B cell (primary cell): ENCODE data around the gene PRKAG2. TPM values are rescaled to one million over a fixed set of nuclear protein-coding genes. Genes with fewer than 3 reads are reported as not detected.

Source experiments
- ATAC-seq: fragments of 200-7000 bp; cut with Tn5 transposase; one replicate; pipeline ENCODE4 v1.10.0; 2021; ENCODE audit warnings: low read depth, mild to moderate bottlenecking, moderate number of reproducible peaks, moderate library complexity
- CTCF ChIA-PET: fragments of 350-600 bp; sonication (Branson Sonifier 250); formaldehyde crosslinking; loops from one replicate; lab custom pipeline; 2021; ENCODE audit warnings: antibody characterized with exemption, inconsistent platforms; lab: Charles Lee
- POLR2A ChIA-PET: fragments of 350-600 bp; sonication (Branson Sonifier 250); formaldehyde crosslinking; loops from one replicate; lab custom pipeline; 2021; ENCODE audit warnings: antibody characterized with exemption; lab: Charles Lee
- DNase-seq: peaks from one replicate; pipeline ENCODE4 v3.0.0; 2013
- H2AFZ ChIP-seq: 2 replicates; pipeline ENCODE4 v1.6.1; 2012; ENCODE audit warnings: mild to moderate bottlenecking, low read depth, low read length; ENCODE audit not compliant: insufficient read depth, poor library complexity, severe bottlenecking
- H3K27ac ChIP-seq, 2 donors: 1 replicate in 1 of 2; 2 replicates in 1 of 2; pipeline ENCODE4 v1.5.1; 2012 to 2013; ENCODE audit warnings: low read length in 2 of 2, mild to moderate bottlenecking in 2 of 2, moderate library complexity in 1 of 2
- H3K27me3 ChIP-seq, 4 experiments: fragments of 200-600 bp in 1 of 4; sonication (generic) in 1 of 4; replicated peaks in 1 of 4; 1 replicate in 2 of 4; 2 replicates in 2 of 4; pipeline versions ENCODE4 v1.6.1 to v1.7.0; 2013 to 2016; ENCODE audit warnings: low read length in 3 of 4, mild to moderate bottlenecking in 2 of 4, mixed read lengths in 1 of 4, moderate library complexity in 1 of 4; ENCODE audit not compliant: insufficient read depth in 4 of 4, control insufficient read depth in 3 of 4; ENCODE audit errors: control extremely low read depth in 1 of 4
- H3K36me3 ChIP-seq, 2 experiments: replicated peaks in 1 of 2; 1 replicate in 1 of 2; 2 replicates in 1 of 2; pipeline versions ENCODE4 v1.6.1 to v1.7.1; 2013; ENCODE audit warnings: low read length in 1 of 2; ENCODE audit not compliant: insufficient read depth in 2 of 2, control insufficient read depth in 1 of 2; ENCODE audit errors: control extremely low read depth in 1 of 2, extremely low read depth in 1 of 2
- H3K4me1 ChIP-seq, 2 donors: fragments of 200-600 bp in 1 of 2; sonication (generic) in 1 of 2; 1 replicate in 1 of 2; 2 replicates in 1 of 2; pipeline versions ENCODE4 v1.5.1 to v1.6.1; 2013 to 2017; ENCODE audit warnings: low read length in 2 of 2; ENCODE audit not compliant: control insufficient read depth in 2 of 2, insufficient read depth in 2 of 2
- H3K4me2 ChIP-seq: replicated peaks from 2 replicates; pipeline ENCODE3; 2012; ENCODE audit warnings: mild to moderate bottlenecking, low read depth, low read length; ENCODE audit not compliant: poor library complexity, severe bottlenecking
- H3K4me3 ChIP-seq, 5 experiments: fragments of 200-600 bp in 1 of 5; sonication (generic) in 1 of 5; 1 replicate in 3 of 5; 2 replicates in 2 of 5; pipeline versions ENCODE4 v1.5.1 to v1.7.0; 2011 to 2016; ENCODE audit warnings: low read length in 4 of 5, mild to moderate bottlenecking in 4 of 5, low read depth in 2 of 5, control low read depth in 1 of 5, moderate library complexity in 1 of 5; ENCODE audit not compliant: insufficient read depth in 1 of 5; ENCODE audit errors: control extremely low read depth in 1 of 5, extremely low read depth in 1 of 5
- H3K79me2 ChIP-seq: fragments of 200-600 bp; sonication (generic); one replicate; pipeline ENCODE4 v1.6.0; 2016; ENCODE audit warnings: low read length; ENCODE audit not compliant: control insufficient read depth, insufficient read depth
- H3K9ac ChIP-seq: fragments of 200-600 bp; sonication (generic); 2 replicates; pipeline ENCODE4 v1.6.1; 2017; ENCODE audit warnings: mild to moderate bottlenecking, low read length, moderate library complexity
- H3K9me3 ChIP-seq, 3 donors: one replicate each; pipeline versions ENCODE4 v1.6.1 to v1.7.1; 2013; ENCODE audit warnings: low read length in 2 of 3; ENCODE audit not compliant: control insufficient read depth in 2 of 3, insufficient read depth in 1 of 3; ENCODE audit errors: control extremely low read depth in 1 of 3
- H4K20me1 ChIP-seq: 2 replicates; pipeline ENCODE4 v1.6.0; 2012; ENCODE audit warnings: mild to moderate bottlenecking, low read length; ENCODE audit not compliant: insufficient read depth, control insufficient read depth, poor library complexity, severe bottlenecking
- H3K27ac Mint-ChIP-seq: one replicate; pipeline ENCODE4 v1.8.0; 2021; ENCODE audit warnings: mixed read lengths
- H3K27me3 Mint-ChIP-seq: one replicate; pipeline ENCODE4 v1.8.0; 2021; ENCODE audit warnings: mixed read lengths
- H3K4me1 Mint-ChIP-seq: one replicate; pipeline ENCODE4 v1.8.0; 2021; ENCODE audit warnings: mixed read lengths
- H3K4me3 Mint-ChIP-seq: one replicate; pipeline ENCODE4 v1.8.0; 2021; ENCODE audit warnings: mixed read lengths
- H3K9me3 Mint-ChIP-seq: one replicate; pipeline ENCODE4 v1.8.0; 2022; ENCODE audit warnings: mixed read lengths; ENCODE audit not compliant: insufficient read depth
- CTCF ChIP-seq: fragments of 200-600 bp; IDR thresholded peaks from one replicate; pipeline ENCODE4 v1.8.0; 2022; ENCODE audit warnings: antibody characterized with exemption, mild to moderate bottlenecking
- EZH2 ChIP-seq: IDR thresholded peaks from 2 replicates; pipeline ENCODE4 v1.6.1; 2012; ENCODE audit warnings: borderline replicate concordance, low read depth, mild to moderate bottlenecking, moderate library complexity, low read length; ENCODE audit not compliant: insufficient read depth, poor library complexity, severe bottlenecking
- WGBS: methylation state at CpG from one replicate; pipeline ENCODE4 v1.1.5; 2013; ENCODE audit warnings: missing lambda C conversion rate; ENCODE audit not compliant: insufficient coverage; 5-methylcytosine and 5-hydroxymethylcytosine counted together
- intact Hi-C: fragments of 100-400 bp; cut with micrococcal nuclease; formaldehyde crosslinking; loops from one replicate; pipeline ENCODE4 v1.10.0; 2022
- polyA plus RNA-seq: library from polyadenylated mRNA; depleted of rRNA; stranded (reverse); fragments of >200 nt; gene quantifications from 2 replicates; pipeline ENCODE4 v1.2.3, GENCODE V29; 2012
- small RNA-seq: library from RNA; depleted of rRNA; stranded (forward); fragments of <200 nt; gene quantifications from one replicate; pipeline ENCODE3, GENCODE V24; 2012; ENCODE audit warnings: low replicate concordance, low read depth; ENCODE audit not compliant: insufficient read length
- total RNA-seq, 2 donors: library from RNA; stranded (reverse); fragments of 120-200 nt in 1 of 2; gene quantifications; 1 replicate in 1 of 2; 2 replicates in 1 of 2; pipeline versions ENCODE4 v1.2.3 to v1.2.4, GENCODE V29; 2013 to 2022

PRKAG2 gene
- total and polyA plus RNA-seq, 2 donors (not counting 1 experiment from before 2014, with no cell fraction given): 22.1 to 56.3 TPM

GRCh38 chr7:151506901-151507382 lies 370.0 kb downstream of the PRKAG2 start:
- intact Hi-C loops: no loop called here
- CTCF ChIA-PET: no interaction called here
- ATAC-seq: no peak

More at GRCh38 chr7:151506901-151507382, 370.0 kb downstream of the PRKAG2 start:
- peaks cover 91% of the 10 kb centered on the region for H4K20me1 ChIP-seq
- no peak overlapping the region for H3K27ac Mint-ChIP-seq
- H3K27me3 ChIP-seq: no peaks in the 10 kb centered on the region
- H3K4me1 Mint-ChIP-seq: peaks cover 44% of the 10 kb centered on the region
- TF ChIP-seq EZH2 (no peak), CTCF (no peak)
- no peaks in the 10 kb centered on the region for H3K9me3 Mint-ChIP-seq
- no peak overlapping the region for H3K9ac ChIP-seq
- H3K9me3 ChIP-seq: no peaks in the 10 kb centered on the region
- POLR2A ChIA-PET: no interaction called here
- no peak overlapping the region for H3K4me3 ChIP-seq
- no peaks in the 10 kb centered on the region for H3K4me1 ChIP-seq
- H3K27me3 Mint-ChIP-seq: no peaks in the 10 kb centered on the region
- no peak overlapping the region for H3K27ac ChIP-seq
- no peak for DNase-seq
- H3K36me3 ChIP-seq: no peaks in the 10 kb centered on the region
- H3K4me2 ChIP-seq: no peak overlapping the region
- H3K79me2 ChIP-seq: peaks cover 100% of the 10 kb centered on the region
- 54% methylated on average over 2 of the region's 5 CpGs for WGBS
- no peak overlapping the region for H2AFZ ChIP-seq
- H3K4me3 Mint-ChIP-seq: no peak overlapping the region

Small RNA genes within 50 kb of the gene (small RNA-seq; reads per million reads assigned to genes)
- gene RF00019: not detected
- not detected for gene RNU6-604P

Other genes starting within 250 kb of the PRKAG2 start
- gene GALNTL5, start 79.3 kb upstream of the PRKAG2 start, total RNA-seq: not detected in 2 replicates
- gene GALNTL5, start 79.3 kb upstream of the PRKAG2 start, polyA plus RNA-seq: not detected in 2 replicates
- gene GALNT11, start 148.6 kb upstream of the PRKAG2 start, total RNA-seq: 14.5 and 15.2 TPM in 2 replicates
- 13.7 and 13.8 TPM in 2 replicates for gene GALNT11, start 148.6 kb upstream of the PRKAG2 start, polyA plus RNA-seq